GM12801 (cell line): ENCODE data around the gene AVL9.

Source experiments
- TF ChIP-seq, protein P1 (sequence below): IDR thresholded peaks from one replicate; pipeline ENCODE4 v1.5.1; 2011; ENCODE audit warnings: control low read depth; ENCODE audit not compliant: insufficient read length; ENCODE audit errors: extremely low read depth

Gene AVL9

DNA sequence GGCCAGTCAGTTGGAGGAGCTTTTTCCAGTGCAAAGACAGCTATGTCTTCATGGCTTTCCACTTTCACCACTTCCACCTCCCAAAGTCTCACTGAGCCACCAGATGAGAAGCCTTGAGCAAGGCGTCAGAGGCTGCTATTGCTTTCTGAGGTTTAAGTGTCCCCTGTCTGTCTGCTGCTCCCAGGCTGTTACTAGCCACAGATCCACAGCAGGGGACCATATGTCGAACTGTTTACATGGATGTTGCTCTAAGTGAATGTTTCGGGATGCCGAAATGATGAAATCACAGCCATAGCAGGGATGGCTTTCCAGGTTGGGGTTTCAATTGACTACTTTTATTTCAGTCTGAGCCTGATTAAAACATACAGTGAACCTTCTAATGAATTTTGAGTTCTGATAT lies 88.5 kb downstream of the AVL9 start:
- TF ChIP-seq, protein P1, sequence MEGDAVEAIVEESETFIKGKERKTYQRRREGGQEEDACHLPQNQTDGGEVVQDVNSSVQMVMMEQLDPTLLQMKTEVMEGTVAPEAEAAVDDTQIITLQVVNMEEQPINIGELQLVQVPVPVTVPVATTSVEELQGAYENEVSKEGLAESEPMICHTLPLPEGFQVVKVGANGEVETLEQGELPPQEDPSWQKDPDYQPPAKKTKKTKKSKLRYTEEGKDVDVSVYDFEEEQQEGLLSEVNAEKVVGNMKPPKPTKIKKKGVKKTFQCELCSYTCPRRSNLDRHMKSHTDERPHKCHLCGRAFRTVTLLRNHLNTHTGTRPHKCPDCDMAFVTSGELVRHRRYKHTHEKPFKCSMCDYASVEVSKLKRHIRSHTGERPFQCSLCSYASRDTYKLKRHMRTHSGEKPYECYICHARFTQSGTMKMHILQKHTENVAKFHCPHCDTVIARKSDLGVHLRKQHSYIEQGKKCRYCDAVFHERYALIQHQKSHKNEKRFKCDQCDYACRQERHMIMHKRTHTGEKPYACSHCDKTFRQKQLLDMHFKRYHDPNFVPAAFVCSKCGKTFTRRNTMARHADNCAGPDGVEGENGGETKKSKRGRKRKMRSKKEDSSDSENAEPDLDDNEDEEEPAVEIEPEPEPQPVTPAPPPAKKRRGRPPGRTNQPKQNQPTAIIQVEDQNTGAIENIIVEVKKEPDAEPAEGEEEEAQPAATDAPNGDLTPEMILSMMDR = no peak

- TF ChIP-seq, protein P1 = no peak
These were observed 91.3 kb downstream of the AVL9 start for GRCh38 chr7:32586291-32587221.

DNA sequence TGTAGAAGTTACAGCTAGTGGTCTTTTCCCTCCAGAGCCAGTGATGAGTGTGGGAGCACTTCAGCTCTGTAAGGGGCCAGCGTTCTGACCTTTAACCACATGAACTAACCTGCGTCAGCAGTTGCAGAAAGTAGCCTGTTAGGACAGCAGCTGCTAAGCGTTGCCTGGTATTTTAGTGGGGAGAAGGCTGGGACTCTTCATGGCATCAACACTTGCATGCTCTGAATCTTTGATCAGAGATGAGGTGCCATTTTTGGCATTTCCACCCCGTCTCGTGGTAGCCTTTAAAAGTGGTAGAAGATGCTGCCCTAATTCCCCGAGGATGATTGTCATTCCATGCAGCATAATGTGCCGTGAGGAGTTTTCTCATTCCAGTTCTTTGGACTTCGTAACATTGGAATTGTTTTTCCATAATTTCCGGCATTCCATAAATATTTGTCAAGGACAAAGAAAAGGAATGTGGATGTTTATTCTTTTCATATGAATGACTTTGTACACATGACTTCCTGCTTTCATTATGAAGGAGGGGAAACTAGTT lies 92.2 kb downstream of the AVL9 start:
- TF ChIP-seq, protein P1 = no peak

GRCh38 chr7:32588657-32589056 lies 93.4 kb downstream of the AVL9 start:
- TF ChIP-seq, protein P1 = no peak

DNA sequence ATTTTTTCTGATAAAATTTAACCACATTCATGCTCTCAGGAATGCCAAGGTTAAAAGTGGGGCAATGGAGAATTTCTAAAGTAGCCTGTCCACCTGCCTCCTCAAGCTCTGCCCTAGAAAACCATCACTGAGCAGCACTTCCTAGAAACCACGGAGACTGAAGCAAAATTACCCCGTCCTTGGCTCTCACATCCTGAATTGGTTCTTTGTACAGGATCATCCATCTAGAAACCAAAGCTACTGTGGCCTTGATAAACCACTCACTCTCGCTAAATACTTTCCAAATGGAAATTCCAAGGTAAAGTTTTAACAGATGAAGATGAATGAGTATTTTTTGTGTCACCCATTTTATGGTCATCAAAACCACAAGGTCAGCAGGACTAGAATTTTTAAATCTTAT lies 96.6 kb downstream of the AVL9 start:
- TF ChIP-seq, protein P1 = no peak

DNA sequence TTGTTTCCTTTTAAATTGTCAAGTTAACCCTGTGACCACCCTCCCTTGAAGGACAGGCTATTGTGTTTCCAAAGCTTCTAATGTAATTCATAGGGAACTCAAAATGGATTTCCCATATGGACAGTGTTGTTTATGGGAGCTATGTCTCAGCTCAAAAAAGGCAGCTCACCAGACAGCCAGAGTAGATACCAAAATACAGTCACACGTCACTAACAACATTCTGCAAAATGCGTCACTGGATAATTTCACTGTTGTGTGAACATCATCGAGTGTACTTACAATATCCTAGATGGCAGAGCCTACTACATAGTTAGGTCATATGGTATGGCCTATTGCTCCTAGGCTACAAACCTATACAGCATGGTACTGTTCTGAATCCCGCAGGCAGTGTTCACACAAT lies 97.4 kb downstream of the AVL9 start:
- TF ChIP-seq, protein P1 = no peak

DNA sequence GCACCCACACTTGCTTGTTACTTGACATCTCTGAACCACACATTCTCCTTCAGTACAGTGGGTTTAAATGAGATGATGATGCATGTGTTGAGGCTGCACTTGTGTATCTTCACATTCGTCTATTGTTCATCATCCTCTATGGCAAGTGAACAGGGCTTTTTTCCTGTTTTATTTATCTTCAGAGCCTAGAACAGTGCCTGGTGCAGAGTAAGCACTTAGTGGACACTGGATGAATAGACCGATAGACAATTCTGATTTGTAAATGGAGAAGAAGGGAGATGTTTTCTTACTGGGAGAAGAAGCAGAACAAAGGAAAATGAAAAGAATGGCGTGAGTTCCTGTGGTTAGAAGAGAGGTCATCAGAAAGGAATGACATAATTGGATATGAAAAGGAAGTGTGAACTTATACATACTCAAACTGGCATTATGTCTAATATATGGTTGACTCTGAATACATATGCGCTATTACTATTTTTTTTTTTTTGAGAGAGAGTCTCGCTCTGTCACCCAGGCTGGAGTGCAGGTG lies 99.7 kb downstream of the AVL9 start:
- TF ChIP-seq, protein P1 = no peak
